B cell (primary cell): ENCODE measurements around the gene HMOX1.

Experiments
- EZH2 ChIP-seq: IDR thresholded peaks from 2 replicates; pipeline ENCODE4 v1.6.1; 2012; ENCODE audit warnings: borderline replicate concordance, low read depth, mild to moderate bottlenecking, moderate library complexity, low read length; ENCODE audit not compliant: insufficient read depth, poor library complexity, severe bottlenecking
- TF ChIP-seq, protein P1 (sequence below): fragments of 200-600 bp; IDR thresholded peaks from one replicate; pipeline ENCODE4 v1.8.0; 2022; ENCODE audit warnings: antibody characterized with exemption, mild to moderate bottlenecking

DNA sequence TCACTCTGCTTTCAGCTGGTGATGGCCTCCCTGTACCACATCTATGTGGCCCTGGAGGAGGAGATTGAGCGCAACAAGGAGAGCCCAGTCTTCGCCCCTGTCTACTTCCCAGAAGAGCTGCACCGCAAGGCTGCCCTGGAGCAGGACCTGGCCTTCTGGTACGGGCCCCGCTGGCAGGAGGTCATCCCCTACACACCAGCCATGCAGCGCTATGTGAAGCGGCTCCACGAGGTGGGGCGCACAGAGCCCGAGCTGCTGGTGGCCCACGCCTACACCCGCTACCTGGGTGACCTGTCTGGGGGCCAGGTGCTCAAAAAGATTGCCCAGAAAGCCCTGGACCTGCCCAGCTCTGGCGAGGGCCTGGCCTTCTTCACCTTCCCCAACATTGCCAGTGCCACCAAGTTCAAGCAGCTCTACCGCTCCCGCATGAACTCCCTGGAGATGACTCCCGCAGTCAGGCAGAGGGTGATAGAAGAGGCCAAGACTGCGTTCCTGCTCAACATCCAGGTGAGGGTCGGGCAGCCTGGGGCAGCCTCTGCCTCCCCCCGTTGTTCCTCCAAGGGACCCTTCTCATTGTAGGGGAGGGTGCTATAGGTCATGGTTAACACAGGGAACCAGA lies 5.9 kb downstream of the HMOX1 start:
- TF ChIP-seq, protein P1, sequence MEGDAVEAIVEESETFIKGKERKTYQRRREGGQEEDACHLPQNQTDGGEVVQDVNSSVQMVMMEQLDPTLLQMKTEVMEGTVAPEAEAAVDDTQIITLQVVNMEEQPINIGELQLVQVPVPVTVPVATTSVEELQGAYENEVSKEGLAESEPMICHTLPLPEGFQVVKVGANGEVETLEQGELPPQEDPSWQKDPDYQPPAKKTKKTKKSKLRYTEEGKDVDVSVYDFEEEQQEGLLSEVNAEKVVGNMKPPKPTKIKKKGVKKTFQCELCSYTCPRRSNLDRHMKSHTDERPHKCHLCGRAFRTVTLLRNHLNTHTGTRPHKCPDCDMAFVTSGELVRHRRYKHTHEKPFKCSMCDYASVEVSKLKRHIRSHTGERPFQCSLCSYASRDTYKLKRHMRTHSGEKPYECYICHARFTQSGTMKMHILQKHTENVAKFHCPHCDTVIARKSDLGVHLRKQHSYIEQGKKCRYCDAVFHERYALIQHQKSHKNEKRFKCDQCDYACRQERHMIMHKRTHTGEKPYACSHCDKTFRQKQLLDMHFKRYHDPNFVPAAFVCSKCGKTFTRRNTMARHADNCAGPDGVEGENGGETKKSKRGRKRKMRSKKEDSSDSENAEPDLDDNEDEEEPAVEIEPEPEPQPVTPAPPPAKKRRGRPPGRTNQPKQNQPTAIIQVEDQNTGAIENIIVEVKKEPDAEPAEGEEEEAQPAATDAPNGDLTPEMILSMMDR, result no peak
- no peak for TF ChIP-seq EZH2
